Small intestine (tissue), 7 donors: ENCODE results near the gene SLC8A1. TPM values are rescaled to one million over a fixed set of nuclear protein-coding genes. Genes with fewer than 3 reads are reported as not detected.

Experiments
- DNase-seq, 2 donors: peaks; one replicate each; pipeline versions ENCODE4 v3.0.0 to v3.0.0-alpha.2; 2013
- FAIRE-seq: peaks from 2 replicates; lab custom pipeline; 2012; peaks lifted over from hg19 to GRCh38; lab: Jason Lieb, UNC
- H3K27ac ChIP-seq, 3 donors: one replicate each; pipeline ENCODE4 v1.5.1; 2013; ENCODE audit warnings: low read length in 2 of 3, mild to moderate bottlenecking in 2 of 3, control low read depth in 1 of 3, inconsistent platforms in 1 of 3, low read depth in 1 of 3, moderate library complexity in 1 of 3
- H3K27me3 ChIP-seq, 3 donors: one replicate each; pipeline ENCODE4 v1.6.1; 2013; ENCODE audit warnings: low read length in 3 of 3, inconsistent platforms in 1 of 3; ENCODE audit not compliant: control insufficient read depth in 3 of 3, insufficient read depth in 3 of 3
- H3K36me3 ChIP-seq, 3 donors: one replicate each; pipeline ENCODE4 v1.6.1; 2013; ENCODE audit warnings: low read length in 3 of 3, inconsistent platforms in 1 of 3, low read depth in 1 of 3, mild to moderate bottlenecking in 1 of 3, moderate library complexity in 1 of 3; ENCODE audit not compliant: control insufficient read depth in 3 of 3, insufficient read depth in 2 of 3
- H3K4me1 ChIP-seq, 3 donors: one replicate each; pipeline ENCODE4 v1.6.1; 2013; ENCODE audit warnings: low read length in 2 of 3, inconsistent platforms in 1 of 3, low read depth in 1 of 3, mild to moderate bottlenecking in 1 of 3, moderate library complexity in 1 of 3; ENCODE audit not compliant: control insufficient read depth in 3 of 3, insufficient read depth in 2 of 3
- H3K4me3 ChIP-seq, 3 donors: one replicate each; pipeline ENCODE4 v1.5.1; 2013; ENCODE audit warnings: low read length in 3 of 3, control low read depth in 1 of 3, inconsistent platforms in 1 of 3, low read depth in 1 of 3, mild to moderate bottlenecking in 1 of 3, moderate library complexity in 1 of 3
- H3K9me3 ChIP-seq, 2 donors: one replicate each; pipeline ENCODE4 v1.6.1; 2013; ENCODE audit warnings: low read depth in 1 of 2, low read length in 1 of 2; ENCODE audit not compliant: control insufficient read depth in 2 of 2, insufficient read depth in 1 of 2
- WGBS, 3 donors: extraction: QIAGEN DNeasy Blood & Tissue Kit; methylation state at CpG; one replicate each; pipeline ENCODE4 v1.1.7; 2013; 5-methylcytosine and 5-hydroxymethylcytosine counted together
- polyA plus RNA-seq, 4 donors: library from polyadenylated mRNA; stranded (reverse) in 3 of 4; unstranded in 1 of 4; fragments of 200-250 nt in 3 of 4; fragments of 120-200 nt in 1 of 4; gene quantifications; one replicate each; pipeline versions ENCODE4 v1.2.1 to v1.2.3, GENCODE V29; 2013
- donor health status: healthy with polysubstance abuse.
- donor health status: control.
- donor health status: control.
- donor health status: Bipolar disorder and iron deficiency.
- donor health status: healthy.

The SLC8A1 gene
- polyA plus RNA-seq, 4 donors: 0.22 to 5.6 (median 1.9) TPM

GRCh38 chr2:40439473-40439872 lies 12.4 kb downstream of the SLC8A1 start:
- H3K4me1 ChIP-seq: no peaks in the 10 kb centered on the region
- H3K36me3 ChIP-seq: no peaks in the 10 kb centered on the region
- H3K27me3 ChIP-seq: no peaks in the 10 kb centered on the region
- no peak for FAIRE-seq
- H3K27ac ChIP-seq: no peak overlapping the region
- H3K4me3 ChIP-seq: no peak overlapping the region
- H3K9me3 ChIP-seq: no peaks in the 10 kb centered on the region
- DNase-seq: no peak

GRCh38 chr2:40436093-40436475 lies 15.8 kb downstream of the SLC8A1 start:
- H3K4me3 ChIP-seq: no peak overlapping the region
- no peaks in the 10 kb centered on the region for H3K36me3 ChIP-seq
- no peak for DNase-seq
- FAIRE-seq: no peak
- WGBS, 3 donors: 74 to 88% (median 83%) methylated on average over 1 of the region's 1 CpG
- H3K4me1 ChIP-seq: peaks cover 0 to 6% (median 0%) of the 10 kb centered on the region in 3 donors
- no peaks in the 10 kb centered on the region for H3K9me3 ChIP-seq
- no peaks in the 10 kb centered on the region for H3K27me3 ChIP-seq
- H3K27ac ChIP-seq: no peak overlapping the region

GRCh38 chr2:40435426-40436092 lies 16.3 kb downstream of the SLC8A1 start:
- no peak for FAIRE-seq

GRCh38 chr2:40434731-40435271 lies 17.1 kb downstream of the SLC8A1 start:
- Histone ChIP-seq H3K27me3 (no peaks in the 10 kb centered on the region), H3K36me3 (no peaks in the 10 kb centered on the region), H3K27ac (no peak overlapping the region), H3K9me3 (no peaks in the 10 kb centered on the region), H3K4me3 (no peak overlapping the region), H3K4me1 (peaks cover 0 to 6% (median 0%) of the 10 kb centered on the region in 3 donors)
- WGBS, 3 donors: 73 to 78% (median 77%) methylated on average over 3 of the region's 3 CpGs
- DNase-seq: no peak
- no peak for FAIRE-seq

More at GRCh38 chr2:40435426-40436092, 16.3 kb downstream of the SLC8A1 start:
- no peak for DNase-seq
- Histone ChIP-seq H3K4me3 (no peak overlapping the region), H3K36me3 (no peaks in the 10 kb centered on the region), H3K4me1 (peaks cover 0 to 6% (median 0%) of the 10 kb centered on the region in 3 donors), H3K9me3 (no peaks in the 10 kb centered on the region), H3K27me3 (no peaks in the 10 kb centered on the region), H3K27ac (no peak overlapping the region)
- WGBS, 3 donors: 80 to 82% (median 81%) methylated on average over 9 of the region's 9 CpGs

- Histone ChIP-seq H3K27me3 (no peaks in the 10 kb centered on the region), H3K36me3 (no peaks in the 10 kb centered on the region), H3K9me3 (no peaks in the 10 kb centered on the region), H3K4me1 (peaks cover 0 to 6% (median 0%) of the 10 kb centered on the region in 3 donors), H3K4me3 (no peak overlapping the region), H3K27ac (no peak overlapping the region)
- DNase-seq: no peak
- FAIRE-seq: no peak
- 44 to 55% (median 44%) methylated on average over 1 of the region's 1 CpG for WGBS, 3 donors
Measured at GRCh38 chr2:40433736-40434135, 18.2 kb downstream of the SLC8A1 start.

GRCh38 chr2:40432921-40433483 lies 18.9 kb downstream of the SLC8A1 start:
- no peaks in the 10 kb centered on the region for H3K9me3 ChIP-seq
- H3K4me1 ChIP-seq: peaks cover 0 to 6% (median 0%) of the 10 kb centered on the region in 3 donors
- no peak overlapping the region for H3K4me3 ChIP-seq
- H3K27me3 ChIP-seq: no peaks in the 10 kb centered on the region
- FAIRE-seq (no peak), DNase-seq (no peak)
- H3K36me3 ChIP-seq: no peaks in the 10 kb centered on the region
- no peak overlapping the region for H3K27ac ChIP-seq
- 64 to 75% (median 70%) methylated on average over 3 of the region's 3 CpGs for WGBS, 3 donors

GRCh38 chr2:40431600-40431955 lies 20.3 kb downstream of the SLC8A1 start:
- Histone ChIP-seq H3K27ac (no peak overlapping the region), H3K36me3 (no peaks in the 10 kb centered on the region), H3K4me3 (no peak overlapping the region), H3K9me3 (no peaks in the 10 kb centered on the region), H3K27me3 (no peaks in the 10 kb centered on the region), H3K4me1 (peaks cover 0 to 6% (median 0%) of the 10 kb centered on the region in 3 donors)
- whole genome bisulfite sequencing, 3 donors: 39 to 79% (median 64%) methylated on average over 3 of the region's 3 CpGs
- FAIRE-seq (no peak), DNase-seq (no peak)

GRCh38 chr2:40430776-40431599 lies 20.9 kb downstream of the SLC8A1 start:
- H3K36me3 ChIP-seq: no peaks in the 10 kb centered on the region
- no peak for DNase-seq
- H3K27ac ChIP-seq: no peak overlapping the region
- H3K27me3 ChIP-seq: no peaks in the 10 kb centered on the region
- no peaks in the 10 kb centered on the region for H3K9me3 ChIP-seq
- no peak overlapping the region for H3K4me3 ChIP-seq
- WGBS, 3 donors: 87 to 92% (median 89%) methylated on average over 7 of the region's 7 CpGs
- H3K4me1 ChIP-seq: peaks cover 0 to 6% (median 0%) of the 10 kb centered on the region in 3 donors
- FAIRE-seq: no peak
